GM12892 (cell line): ENCODE measurements around the gene XCR1.
"Not testable (repeated sequence)": the region's sequence is repeated elsewhere in the genome, so short reads cannot be mapped to it uniquely, and the experiment has no call there.

Experiments used
- DNase-seq: peaks from one replicate; pipeline ENCODE4 v3.0.0; 2011; ENCODE audit not compliant: insufficient read length
- FAIRE-seq: peaks from 2 replicates; lab custom pipeline; 2011; peaks lifted over from hg19 to GRCh38; lab: Jason Lieb, UNC
- POLR2A ChIP-seq: IDR thresholded peaks from 2 replicates; pipeline ENCODE4 v1.6.1; 2011; ENCODE audit warnings: low read depth, low read length, control low read depth
- POLR2AphosphoS5 ChIP-seq: IDR thresholded peaks from 2 replicates; pipeline ENCODE4 v1.6.1; 2011; ENCODE audit warnings: low read depth, low read length, control low read depth
- TAF1 ChIP-seq: IDR thresholded peaks from 2 replicates; pipeline ENCODE4 v1.6.1; 2011; ENCODE audit warnings: low read depth, mild to moderate bottlenecking, control low read depth, low read length, borderline replicate concordance

Gene XCR1

GRCh38 chr3:46060551-46060950, 33.3 kb upstream of the XCR1 start:
- DNase-seq, result no peak
- no peak for FAIRE-seq
- no peak for TF ChIP-seq TAF1
- TF ChIP-seq POLR2A, result no peak
- no peak for TF ChIP-seq POLR2AphosphoS5

GRCh38 chr3:46059432-46059831, 32.1 kb upstream of the XCR1 start:
- DNase-seq (no peak), FAIRE-seq (no peak)
- TF ChIP-seq TAF1 (no peak), POLR2AphosphoS5 (no peak), POLR2A (no peak)

GRCh38 chr3:46058981-46059380, 31.7 kb upstream of the XCR1 start:
- TF ChIP-seq POLR2AphosphoS5, result no peak
- no peak for TF ChIP-seq POLR2A
- no peak for TF ChIP-seq TAF1
- DNase-seq (no peak), FAIRE-seq (no peak)

- TF ChIP-seq TAF1 (no peak), POLR2A (no peak), POLR2AphosphoS5 (no peak)
- FAIRE-seq, result no peak
Measured at GRCh38 chr3:46057716-46058115, 30.4 kb upstream of the XCR1 start.

GRCh38 chr3:46056686-46057085, 29.4 kb upstream of the XCR1 start:
- FAIRE-seq, result no peak
- TF ChIP-seq POLR2AphosphoS5 (no peak), POLR2A (no peak), TAF1 (no peak)
- no peak for DNase-seq

More at GRCh38 chr3:46057716-46058115, 30.4 kb upstream of the XCR1 start:
- no peak for DNase-seq

GRCh38 chr3:46053761-46054515, 26.7 kb upstream of the XCR1 start:
- not testable (repeated sequence) for FAIRE-seq, DNase-seq

- DNase-seq, FAIRE-seq: not testable (repeated sequence)
Measured at GRCh38 chr3:46053265-46053664, 26.0 kb upstream of the XCR1 start.

GRCh38 chr3:46052531-46052930, 25.2 kb upstream of the XCR1 start:
- TF ChIP-seq POLR2AphosphoS5 (no peak), TAF1 (no peak), POLR2A (no peak)
- DNase-seq (no peak), FAIRE-seq (no peak)

GRCh38 chr3:46049093-46049492, 21.8 kb upstream of the XCR1 start:
- DNase-seq (no peak), FAIRE-seq (no peak)
- TF ChIP-seq POLR2AphosphoS5 (no peak), POLR2A (no peak), TAF1 (no peak)

- DNase-seq, result not testable (repeated sequence)
Measured at GRCh38 chr3:46046231-46046630, 18.9 kb upstream of the XCR1 start.

GRCh38 chr3:46038916-46039315, 11.6 kb upstream of the XCR1 start:
- TF ChIP-seq TAF1, result no peak
- no peak for TF ChIP-seq POLR2AphosphoS5
- TF ChIP-seq POLR2A, result no peak
- DNase-seq, result no peak
- no peak for FAIRE-seq

More at GRCh38 chr3:46046231-46046630, 18.9 kb upstream of the XCR1 start:
- not testable (repeated sequence) for FAIRE-seq

- not testable (repeated sequence) for DNase-seq, FAIRE-seq
Measured at GRCh38 chr3:46038071-46038470, 10.8 kb upstream of the XCR1 start.

GRCh38 chr3:46036191-46036590, 8.9 kb upstream of the XCR1 start:
- DNase-seq (no peak), FAIRE-seq (peak; percentile 27)
- no peak for TF ChIP-seq POLR2AphosphoS5
- TF ChIP-seq POLR2A, result no peak
- TF ChIP-seq TAF1, result no peak
